ENCODE data around the gene WNT9A.

WNT9A gene

GRCh38 chr1:227939791-227940771 is 7.7 kb downstream of the WNT9A start:
- no peak for DNase-seq

- DNase-seq: no peak
These were observed 8.6 kb downstream of the WNT9A start for GRCh38 chr1:227938911-227939790.

- DNase-seq: no peak
These were observed 9.5 kb downstream of the WNT9A start for GRCh38 chr1:227938276-227938675.

DNA sequence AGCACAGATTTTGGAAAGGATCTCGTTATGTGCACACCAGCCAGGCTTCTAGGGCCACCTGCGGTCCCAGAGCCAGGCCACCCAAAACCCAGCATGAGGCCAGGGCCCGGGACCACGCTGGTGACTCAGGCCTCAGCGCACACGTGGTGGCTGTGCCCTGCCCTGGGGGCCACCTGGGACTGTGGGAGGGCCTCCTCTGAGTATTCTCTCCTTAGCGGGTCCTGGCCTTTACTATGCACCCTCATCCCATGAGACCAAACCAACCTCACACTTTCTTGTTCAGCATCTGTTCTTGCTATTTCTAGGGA is 9.9 kb downstream of the WNT9A start:
- DNase-seq: no peak

DNA sequence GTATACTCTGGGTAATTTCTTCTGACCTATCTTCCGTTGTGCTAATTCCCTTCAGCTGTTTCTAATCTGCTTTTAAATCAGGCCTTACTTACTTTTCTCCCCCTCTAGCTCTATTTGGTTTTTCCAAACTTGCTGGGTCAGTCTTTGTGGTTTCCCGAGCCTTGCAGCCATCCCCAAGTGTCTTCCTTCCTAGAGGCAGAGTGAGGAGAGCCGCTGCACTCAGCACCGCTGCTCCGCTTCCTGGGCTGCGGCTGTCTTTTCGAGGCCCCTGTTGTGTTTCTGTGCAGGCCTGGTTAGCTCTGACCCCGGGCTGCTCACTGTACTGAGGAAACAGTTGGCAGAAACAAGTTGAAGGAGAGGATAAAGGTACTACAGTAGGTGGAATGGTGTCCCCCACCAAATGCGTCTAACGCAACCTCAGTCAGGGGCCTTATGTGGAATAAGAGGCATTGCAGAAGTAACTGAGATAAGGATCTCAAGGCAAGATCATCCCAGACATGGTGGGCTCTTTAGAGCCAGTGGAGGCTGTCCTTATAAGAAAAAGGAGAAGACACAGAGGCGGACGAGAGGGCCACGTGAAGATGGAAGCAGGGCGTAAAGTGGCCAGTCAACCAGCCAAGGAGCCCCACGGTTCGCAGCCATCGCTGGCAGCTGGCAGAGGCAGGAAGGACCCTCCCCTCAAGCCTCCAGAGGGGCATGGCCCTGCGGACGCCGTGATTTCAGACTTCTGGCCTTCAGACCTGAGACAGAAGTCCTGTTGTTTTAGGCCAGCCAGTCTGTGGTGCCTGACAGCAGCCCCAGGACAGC is 10.5 kb downstream of the WNT9A start:
- DNase-seq: no peak

DNA sequence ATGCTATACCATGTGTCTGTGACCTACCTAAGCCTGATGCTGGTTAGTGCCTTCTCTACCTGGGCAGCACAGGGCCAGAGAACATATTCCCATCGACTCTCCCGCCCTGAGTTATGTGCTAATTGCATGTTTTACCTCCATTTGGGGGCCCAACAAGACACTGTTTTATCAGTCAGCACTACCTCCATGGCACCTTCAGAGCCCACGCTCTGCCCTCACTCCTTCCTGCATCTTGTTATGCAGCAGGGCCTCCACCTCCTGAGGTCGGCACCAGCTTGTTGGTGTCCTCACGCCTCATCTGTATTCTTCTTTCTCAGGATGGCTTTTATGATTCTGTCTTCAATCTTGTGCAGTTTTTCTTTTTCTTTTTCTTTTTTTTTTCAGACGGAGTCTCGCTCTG is 11.9 kb downstream of the WNT9A start:
- no peak for DNase-seq

- DNase-seq: no peak
These were observed 13.0 kb downstream of the WNT9A start for GRCh38 chr1:227934476-227935313.

DNA sequence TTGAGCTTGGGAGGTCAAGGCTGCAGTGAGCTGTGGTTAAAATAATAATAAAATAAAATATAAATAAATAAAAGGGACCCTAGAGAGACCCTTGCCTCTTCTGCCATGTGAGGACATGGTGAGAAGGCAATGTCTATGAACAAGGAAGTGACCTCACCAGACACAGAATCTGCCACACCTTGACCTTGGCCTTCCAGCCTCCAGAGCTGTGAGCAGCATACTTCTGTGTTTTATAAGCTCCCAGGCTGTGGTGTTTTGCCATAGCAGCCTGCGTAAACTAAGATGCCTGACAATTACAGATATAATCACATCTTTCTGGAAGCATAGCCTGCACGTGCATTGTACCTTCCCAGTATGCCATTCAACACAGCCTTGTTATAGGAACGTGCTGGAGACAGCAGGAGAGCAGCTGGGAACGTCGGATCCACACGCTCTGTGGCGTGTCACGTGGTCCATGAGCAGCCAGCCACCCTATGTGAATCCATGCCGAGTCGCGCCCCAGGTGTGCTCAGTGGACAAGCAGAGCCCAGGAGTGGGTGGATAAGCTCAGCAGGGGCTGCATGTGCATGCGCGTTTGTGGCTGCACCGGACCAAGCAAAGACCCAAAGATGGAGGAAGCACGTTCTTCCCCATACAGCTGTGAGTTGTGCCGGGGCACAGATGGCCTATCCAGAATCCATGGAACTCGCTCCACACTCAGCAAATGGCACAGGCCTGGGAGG is 17.8 kb downstream of the WNT9A start:
- DNase-seq: no peak

- DNase-seq: no peak
These were observed 18.8 kb downstream of the WNT9A start for GRCh38 chr1:227928811-227929375.

- DNase-seq: no peak
These were observed 19.6 kb downstream of the WNT9A start for GRCh38 chr1:227927971-227928741.

- DNase-seq: no peak
These were observed 20.5 kb downstream of the WNT9A start for GRCh38 chr1:227926896-227927885.

GRCh38 chr1:227926216-227926791 is 21.4 kb downstream of the WNT9A start:
- no peak for DNase-seq

DNA sequence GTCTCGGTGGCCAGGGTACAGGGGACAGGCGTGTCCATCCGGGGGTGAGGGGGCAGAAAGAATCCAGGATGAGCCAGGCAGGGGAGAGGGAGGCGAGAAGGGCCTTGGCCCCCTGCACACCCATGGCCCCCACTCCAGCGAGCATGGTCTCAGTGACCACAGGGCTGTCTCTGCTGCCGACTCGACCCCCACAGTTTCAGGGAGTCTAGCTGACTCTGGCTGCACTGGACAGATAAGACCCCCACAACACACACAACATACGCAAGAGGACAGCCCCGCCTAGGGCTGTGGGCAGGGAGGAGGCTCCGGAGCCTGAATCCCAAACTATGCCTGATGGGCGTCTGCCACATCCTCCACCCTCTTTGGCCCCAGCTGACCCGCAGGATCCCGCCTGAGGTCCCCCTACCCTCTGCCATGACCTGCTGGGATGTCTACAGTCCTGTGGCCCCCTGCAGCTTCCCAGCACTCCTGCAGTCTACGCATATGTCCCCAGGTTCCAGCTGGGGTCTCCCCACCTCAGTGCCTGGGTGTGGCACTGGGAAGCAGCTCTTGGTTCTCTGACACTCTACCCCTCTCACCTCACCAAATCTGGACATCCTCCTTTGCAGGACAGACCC is 22.0 kb downstream of the WNT9A start:
- DNase-seq: no peak

GRCh38 chr1:227924833-227925574 is 22.7 kb downstream of the WNT9A start:
- no peak for DNase-seq

DNA sequence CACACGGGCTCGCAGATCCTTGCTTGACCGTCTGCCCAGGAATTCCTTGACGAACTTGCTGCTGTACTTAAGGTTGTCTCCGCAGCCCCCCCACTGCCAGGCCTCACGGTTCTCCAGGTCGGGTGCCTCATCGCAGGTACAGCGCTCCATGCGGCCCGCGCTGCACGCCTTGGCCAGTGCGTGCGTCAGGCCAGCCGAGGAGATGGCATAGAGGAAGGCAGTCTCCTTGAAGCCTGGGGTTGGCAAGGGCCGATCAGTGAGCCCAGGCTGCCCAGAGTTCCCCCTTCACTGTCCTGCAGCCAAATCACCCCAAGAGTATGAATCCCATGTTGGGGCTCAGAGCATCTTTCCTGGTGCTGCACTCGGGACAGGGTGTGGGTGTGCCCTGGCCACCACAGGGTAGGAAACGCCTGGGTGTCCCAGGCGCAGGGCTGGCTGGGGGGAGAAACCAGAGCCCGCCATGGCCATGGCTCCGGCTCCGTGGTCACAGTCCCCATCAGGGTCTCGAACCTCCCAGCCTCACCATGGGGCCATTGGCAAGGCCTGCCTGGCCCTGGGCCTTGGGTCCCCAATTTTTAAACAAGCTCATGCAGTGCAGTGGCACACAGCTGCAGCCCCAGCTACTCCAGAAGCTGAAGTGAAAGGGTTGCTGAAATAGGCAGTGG is 23.4 kb downstream of the WNT9A start:
- DNase-seq: no peak

- no peak for DNase-seq
These were observed 24.2 kb downstream of the WNT9A start for GRCh38 chr1:227923353-227924167.

Measured in CD4-positive, alpha-beta T cell treated with Interferon alpha-2 for 1 hour (primary cell).